K562 (cell line): Measurements from ENCODE around the gene SRSF5. TPM values are rescaled to one million over a fixed set of nuclear protein-coding genes. Genes with fewer than 3 reads are reported as not detected.

ENCODE experiments used
- BACH1 ChIP-seq: fragments of 200-800 bp; sonication (Bioruptor generic); IDR thresholded peaks from 2 replicates; pipeline ENCODE4 v1.6.1; 2016; ENCODE audit warnings: missing genetic modification characterization, missing compliant biosample characterization
- ETV6 ChIP-seq, 3 experiments: fragments of 150-350 bp in 1 of 3; sonication (generic) in 1 of 3; formaldehyde crosslinking in 1 of 3; IDR thresholded peaks; 2 replicates each; pipeline versions ENCODE4 v1.6.1 to v1.8.0; 2014 to 2022; ENCODE audit warnings: borderline replicate concordance in 2 of 3, low read depth in 2 of 3, antibody characterized with exemption in 1 of 3, low read length in 1 of 3, mild to moderate bottlenecking in 1 of 3, missing genetic modification reagents in 1 of 3
- FOXO4 ChIP-seq: fragments of 450-650 bp; formaldehyde crosslinking; IDR thresholded peaks from 2 replicates; pipeline ENCODE4 v1.4.0; 2020; ENCODE audit warnings: mild to moderate bottlenecking, moderate library complexity
- HDAC2 ChIP-seq: fragments of 450-650 bp; IDR thresholded peaks from 2 replicates; pipeline ENCODE4 v1.6.1; 2016; ENCODE audit warnings: mild to moderate bottlenecking
- MEF2D ChIP-seq: conservative IDR thresholded peaks from 2 replicates; pipeline ENCODE4 v1.6.1; 2016; ENCODE audit warnings: low read depth, missing genetic modification characterization, missing compliant biosample characterization
- NR2C1 ChIP-seq, 2 experiments: fragments of 450-650 bp; IDR thresholded peaks; 2 replicates each; pipeline ENCODE4 v1.6.1; 2017; ENCODE audit warnings: mild to moderate bottlenecking in 2 of 2, antibody characterized with exemption in 1 of 2, inconsistent platforms in 1 of 2, missing compliant biosample characterization in 1 of 2, missing genetic modification characterization in 1 of 2
- SMARCB1 ChIP-seq: IDR thresholded peaks from 2 replicates; pipeline ENCODE4 v1.6.1; 2011; ENCODE audit warnings: improper control_type of control experiment, low read depth; ENCODE audit not compliant: insufficient read length
- SREBF2 ChIP-seq: sonication (generic); formaldehyde crosslinking; IDR thresholded peaks from 2 replicates; pipeline ENCODE4 v1.4.0; 2020; ENCODE audit warnings: mild to moderate bottlenecking, missing genetic modification reagents
- SRSF1 ChIP-seq: fragments of 200-400 bp; formaldehyde crosslinking; IDR thresholded peaks from 2 replicates; pipeline ENCODE4 v1.6.1; 2017; ENCODE audit warnings: mild to moderate bottlenecking, low read depth, low read length, moderate library complexity
- SRSF9 ChIP-seq: fragments of 200-400 bp; formaldehyde crosslinking; IDR thresholded peaks from 2 replicates; pipeline ENCODE4 v1.6.1; 2017; ENCODE audit warnings: low read depth, low read length, borderline replicate concordance
- TOE1 ChIP-seq, 2 experiments: fragments of 450-650 bp in 1 of 2; sonication (generic) in 1 of 2; formaldehyde crosslinking in 1 of 2; IDR thresholded peaks; 2 replicates each; pipeline versions ENCODE4 v1.7.1 to v1.8.0; 2016 to 2022; ENCODE audit warnings: borderline replicate concordance in 2 of 2, mild to moderate bottlenecking in 2 of 2, antibody characterized with exemption in 1 of 2, inconsistent platforms in 1 of 2, low read depth in 1 of 2, missing genetic modification reagents in 1 of 2, moderate library complexity in 1 of 2
- ZNF644 ChIP-seq: fragments of 200-800 bp; sonication (Bioruptor generic); IDR thresholded peaks from 2 replicates; pipeline ENCODE4 v1.6.1; 2016; ENCODE audit warnings: low read depth, missing genetic modification characterization, missing compliant biosample characterization
- ZNF740 ChIP-seq, 3 experiments: fragments of 200-800 bp in 1 of 3; sonication (Bioruptor generic) in 1 of 3; sonication (generic) in 1 of 3; formaldehyde crosslinking in 1 of 3; IDR thresholded peaks; 2 replicates each; pipeline versions ENCODE4 v1.6.1 to v1.8.0; 2016 to 2022; ENCODE audit warnings: mild to moderate bottlenecking in 2 of 3, missing compliant biosample characterization in 2 of 3, missing genetic modification characterization in 2 of 3, missing genetic modification reagents in 1 of 3
- polyA plus RNA-seq, 8 experiments: library from polyadenylated mRNA; depleted of rRNA in 4 of 8; stranded (reverse) in 5 of 8; unstranded in 3 of 8; fragments of >200 nt; fragmentation: Nextera tagmentation in 2 of 8; fragmentation: Illumina TruSeq in 1 of 8; extraction: Ambion mirVana in 2 of 8; extraction: Trizol in 1 of 8; gene quantifications; 2 replicates each; pipeline versions ENCODE4 v1.2.1 to v1.2.3, GENCODE V29; 2011 to 2014; ENCODE audit warnings: inconsistent platforms in 1 of 8, missing spikeins in 1 of 8
- total RNA-seq, 7 experiments: library from RNA; depleted of rRNA in 6 of 7; stranded (reverse); fragments of >200 nt in 6 of 7; fragmentation: Illumina TruSeq in 2 of 7; extraction: Trizol in 2 of 7; gene quantifications; 2 replicates each; pipeline versions ENCODE4 v1.2.1 to v1.2.3, GENCODE V29; 2011 to 2021; ENCODE audit warnings: low replicate concordance in 1 of 7
- TF ChIP-seq, protein P1 (sequence below): fragments of 250-450 bp; sonication (Bioruptor Pico); IDR thresholded peaks from 2 replicates; pipeline ENCODE4 v1.5.0; 2022; ENCODE audit warnings: mild to moderate bottlenecking
- TF ChIP-seq, protein P2 (sequence below): sonication (generic); formaldehyde crosslinking; IDR thresholded peaks from 2 replicates; pipeline ENCODE4 v1.8.1; 2022; ENCODE audit warnings: missing genetic modification reagents
- TF ChIP-seq, protein P3 (sequence below): fragments of 250-450 bp; sonication (Bioruptor Pico); IDR thresholded peaks from 2 replicates; pipeline ENCODE4 v1.9.0; 2021; ENCODE audit warnings: mild to moderate bottlenecking, inconsistent platforms

Gene SRSF5
- total and polyA plus RNA-seq, 9 of the 15 experiments (the other 6 are each of a cell fraction or from before 2014, with no cell fraction given): 108 to 460 (median 212) TPM

DNA sequence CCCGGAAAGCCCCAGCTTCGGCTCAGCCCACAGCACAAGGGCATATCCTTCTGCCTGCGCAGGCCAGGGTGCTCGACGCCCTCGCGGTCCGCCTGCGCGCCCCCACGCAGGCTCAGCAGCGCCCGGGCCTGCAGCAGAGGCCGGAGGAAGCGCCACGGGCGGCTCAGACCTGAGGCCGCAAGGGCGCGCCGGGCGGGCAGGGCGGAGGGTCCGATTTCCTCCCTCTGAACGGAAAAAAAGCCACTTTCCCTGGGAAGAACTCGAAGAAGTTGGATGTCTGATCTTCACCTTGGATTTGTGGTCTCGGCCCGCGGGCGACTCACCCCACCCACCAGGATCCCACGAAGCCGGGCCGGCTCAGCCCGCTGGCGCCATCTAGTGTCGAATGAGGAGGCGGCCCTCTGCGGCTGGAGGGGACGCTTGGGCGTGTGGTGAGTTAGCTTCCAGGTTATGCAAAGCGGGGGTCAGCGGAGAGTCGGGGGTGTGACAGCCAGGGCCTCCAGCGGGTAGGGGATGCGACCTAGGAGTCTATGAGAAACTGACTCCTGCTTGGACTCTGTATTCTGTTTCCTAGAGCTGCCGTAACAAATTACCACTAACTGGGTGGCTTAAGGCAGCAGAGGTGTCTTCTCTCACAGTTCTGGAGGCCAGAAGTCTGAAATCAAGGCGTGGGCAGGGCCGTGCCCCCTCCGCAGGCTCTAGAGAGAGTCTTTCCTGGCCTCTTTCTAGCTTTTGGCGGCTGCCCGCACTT lies 40.0 kb upstream of the SRSF5 start (continued):
- no peak for TF ChIP-seq SRSF1
- TF ChIP-seq NR2C1 (IDR thresholded peaks at IDR 0.05): peak; percentile 67; the same call in 1 of the 2 replicates
- TF ChIP-seq NR2C1 (tag; IDR thresholded peaks at IDR 0.05): peak; percentile 37; the same call in 1 of the 2 replicates
- TF ChIP-seq, protein P1, sequence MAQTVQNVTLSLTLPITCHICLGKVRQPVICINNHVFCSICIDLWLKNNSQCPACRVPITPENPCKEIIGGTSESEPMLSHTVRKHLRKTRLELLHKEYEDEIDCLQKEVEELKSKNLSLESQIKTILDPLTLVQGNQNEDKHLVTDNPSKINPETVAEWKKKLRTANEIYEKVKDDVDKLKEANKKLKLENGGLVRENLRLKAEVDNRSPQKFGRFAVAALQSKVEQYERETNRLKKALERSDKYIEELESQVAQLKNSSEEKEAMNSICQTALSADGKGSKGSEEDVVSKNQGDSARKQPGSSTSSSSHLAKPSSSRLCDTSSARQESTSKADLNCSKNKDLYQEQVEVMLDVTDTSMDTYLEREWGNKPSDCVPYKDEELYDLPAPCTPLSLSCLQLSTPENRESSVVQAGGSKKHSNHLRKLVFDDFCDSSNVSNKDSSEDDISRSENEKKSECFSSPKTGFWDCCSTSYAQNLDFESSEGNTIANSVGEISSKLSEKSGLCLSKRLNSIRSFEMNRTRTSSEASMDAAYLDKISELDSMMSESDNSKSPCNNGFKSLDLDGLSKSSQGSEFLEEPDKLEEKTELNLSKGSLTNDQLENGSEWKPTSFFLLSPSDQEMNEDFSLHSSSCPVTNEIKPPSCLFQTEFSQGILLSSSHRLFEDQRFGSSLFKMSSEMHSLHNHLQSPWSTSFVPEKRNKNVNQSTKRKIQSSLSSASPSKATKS (CRISPR knock-in tag): no peak
- TF ChIP-seq BACH1 (tag): no peak
- TF ChIP-seq HDAC2: no peak
- TF ChIP-seq, protein P2, sequence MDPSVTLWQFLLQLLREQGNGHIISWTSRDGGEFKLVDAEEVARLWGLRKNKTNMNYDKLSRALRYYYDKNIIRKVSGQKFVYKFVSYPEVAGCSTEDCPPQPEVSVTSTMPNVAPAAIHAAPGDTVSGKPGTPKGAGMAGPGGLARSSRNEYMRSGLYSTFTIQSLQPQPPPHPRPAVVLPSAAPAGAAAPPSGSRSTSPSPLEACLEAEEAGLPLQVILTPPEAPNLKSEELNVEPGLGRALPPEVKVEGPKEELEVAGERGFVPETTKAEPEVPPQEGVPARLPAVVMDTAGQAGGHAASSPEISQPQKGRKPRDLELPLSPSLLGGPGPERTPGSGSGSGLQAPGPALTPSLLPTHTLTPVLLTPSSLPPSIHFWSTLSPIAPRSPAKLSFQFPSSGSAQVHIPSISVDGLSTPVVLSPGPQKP: no peak
- TF ChIP-seq SMARCB1: no peak
- TF ChIP-seq MEF2D (tag): no peak
- TF ChIP-seq FOXO4 (CRISPR knock-in tag): no peak
- no peak for TF ChIP-seq ZNF644 (tag)
- TF ChIP-seq SRSF9: no peak
- TF ChIP-seq ZNF740 (CRISPR knock-in tag; IDR thresholded peaks at IDR 0.05): 0 out of 2 replicates have a peak, but pooled peaks have one; percentile 49
- TF ChIP-seq ZNF740 (tag; IDR thresholded peaks at IDR 0.05): no peak
- TF ChIP-seq, protein P3, sequence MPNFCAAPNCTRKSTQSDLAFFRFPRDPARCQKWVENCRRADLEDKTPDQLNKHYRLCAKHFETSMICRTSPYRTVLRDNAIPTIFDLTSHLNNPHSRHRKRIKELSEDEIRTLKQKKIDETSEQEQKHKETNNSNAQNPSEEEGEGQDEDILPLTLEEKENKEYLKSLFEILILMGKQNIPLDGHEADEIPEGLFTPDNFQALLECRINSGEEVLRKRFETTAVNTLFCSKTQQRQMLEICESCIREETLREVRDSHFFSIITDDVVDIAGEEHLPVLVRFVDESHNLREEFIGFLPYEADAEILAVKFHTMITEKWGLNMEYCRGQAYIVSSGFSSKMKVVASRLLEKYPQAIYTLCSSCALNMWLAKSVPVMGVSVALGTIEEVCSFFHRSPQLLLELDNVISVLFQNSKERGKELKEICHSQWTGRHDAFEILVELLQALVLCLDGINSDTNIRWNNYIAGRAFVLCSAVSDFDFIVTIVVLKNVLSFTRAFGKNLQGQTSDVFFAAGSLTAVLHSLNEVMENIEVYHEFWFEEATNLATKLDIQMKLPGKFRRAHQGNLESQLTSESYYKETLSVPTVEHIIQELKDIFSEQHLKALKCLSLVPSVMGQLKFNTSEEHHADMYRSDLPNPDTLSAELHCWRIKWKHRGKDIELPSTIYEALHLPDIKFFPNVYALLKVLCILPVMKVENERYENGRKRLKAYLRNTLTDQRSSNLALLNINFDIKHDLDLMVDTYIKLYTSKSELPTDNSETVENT: no peak
- no peak for TF ChIP-seq SREBF2
- TF ChIP-seq ETV6 (IDR thresholded peaks at IDR 0.05; ENCODE audit: borderline replicate concordance in 1 of 2, low read depth in 2 of 2, low read length in 1 of 2): no peak
- no peak for TF ChIP-seq ETV6 (CRISPR knock-in tag; IDR thresholded peaks at IDR 0.05; ENCODE audit: borderline replicate concordance)
- 0 out of 2 replicates have a peak, but pooled peaks have one; percentile 34 for TF ChIP-seq TOE1 (IDR thresholded peaks at IDR 0.05; ENCODE audit: borderline replicate concordance)
- no peak for TF ChIP-seq TOE1 (CRISPR knock-in tag; IDR thresholded peaks at IDR 0.05; ENCODE audit: borderline replicate concordance, low read depth)
